DMS79 (cell line): ENCODE results near the gene GON4L.
A peak's percentile ranks its signal among the peaks of the same experiment; 100 is the strongest.
"Not testable (repeated sequence)": the region's sequence is repeated elsewhere in the genome, so short reads cannot be mapped to it uniquely, and the experiment has no call there.

Source experiments
- DNase-seq: peaks from one replicate; lab custom pipeline; 2025; lab: John Stamatoyannopoulos, UW

Gene GON4L

DNA sequence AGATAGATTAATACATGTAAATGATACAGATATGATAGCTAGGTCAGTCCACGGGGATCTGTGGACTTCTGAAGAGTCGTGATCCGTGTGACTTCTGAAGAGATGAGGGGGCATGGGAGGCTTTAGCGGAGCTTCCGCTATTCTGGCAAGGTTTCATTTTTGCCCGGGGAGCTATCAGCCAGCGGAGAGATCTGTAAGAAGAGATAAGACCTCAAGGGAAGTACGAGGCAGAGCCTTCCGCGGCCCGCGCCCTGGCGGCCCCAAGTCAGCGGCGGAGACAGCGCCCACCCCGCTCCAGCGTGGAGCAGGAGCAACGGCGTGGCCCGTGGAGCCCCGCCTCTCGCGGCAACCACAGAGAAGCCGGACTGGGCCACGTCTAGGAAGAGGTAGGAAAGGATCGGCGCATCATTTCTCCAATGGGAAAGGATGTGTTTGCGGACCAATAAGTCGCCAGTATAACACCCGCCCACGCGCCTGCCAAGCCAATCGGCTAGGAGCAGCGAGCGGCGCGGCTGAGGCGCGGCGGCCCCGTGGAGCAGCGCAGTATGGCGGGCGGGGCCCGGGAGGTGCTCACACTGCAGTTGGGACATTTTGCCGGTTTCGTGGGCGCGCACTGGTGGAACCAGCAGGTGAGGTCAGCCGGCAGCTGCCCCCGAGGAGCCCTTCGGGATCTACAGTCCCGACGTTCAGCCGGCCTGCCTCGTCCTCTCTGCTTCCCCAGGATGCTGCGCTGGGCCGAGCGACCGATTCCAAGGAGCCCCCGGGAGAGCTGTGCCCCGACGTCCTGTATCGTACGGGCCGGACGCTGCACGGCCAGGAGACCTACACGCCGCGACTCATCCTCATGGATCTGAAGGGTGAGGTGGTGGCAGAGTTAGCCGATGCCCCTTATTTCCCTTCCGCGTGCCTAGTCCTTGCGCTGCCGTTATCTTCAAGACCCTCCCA, 111.5 kb downstream of the GON4L start:
- peak; percentile 93 for DNase-seq

DNA sequence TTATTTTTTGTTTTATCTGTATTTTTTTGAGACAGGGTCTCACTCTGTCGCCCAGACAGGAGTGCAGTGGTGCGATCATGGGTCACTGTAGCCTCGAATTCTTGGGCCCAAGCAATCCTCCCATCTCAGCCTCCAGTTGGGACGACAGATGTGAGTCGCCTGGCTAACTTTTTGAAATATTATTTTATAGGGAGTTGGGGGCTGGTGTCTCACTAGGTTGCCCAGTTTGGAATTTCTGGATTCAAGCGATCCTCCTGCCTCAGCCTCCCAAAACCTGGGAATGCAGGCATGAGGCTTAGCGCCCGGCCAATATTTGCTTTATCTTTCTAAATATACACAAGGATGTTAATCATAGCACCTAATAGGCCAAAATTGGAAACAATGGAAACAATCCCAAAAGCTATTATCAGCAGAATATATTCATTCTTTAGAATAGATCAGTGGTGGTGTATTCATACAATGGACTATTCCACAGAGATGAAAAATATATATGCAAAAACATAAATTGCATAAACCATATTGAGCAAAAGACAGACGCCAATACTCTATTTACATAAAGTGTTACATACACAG, 112.2 kb downstream of the GON4L start:
- no peak for DNase-seq

DNA sequence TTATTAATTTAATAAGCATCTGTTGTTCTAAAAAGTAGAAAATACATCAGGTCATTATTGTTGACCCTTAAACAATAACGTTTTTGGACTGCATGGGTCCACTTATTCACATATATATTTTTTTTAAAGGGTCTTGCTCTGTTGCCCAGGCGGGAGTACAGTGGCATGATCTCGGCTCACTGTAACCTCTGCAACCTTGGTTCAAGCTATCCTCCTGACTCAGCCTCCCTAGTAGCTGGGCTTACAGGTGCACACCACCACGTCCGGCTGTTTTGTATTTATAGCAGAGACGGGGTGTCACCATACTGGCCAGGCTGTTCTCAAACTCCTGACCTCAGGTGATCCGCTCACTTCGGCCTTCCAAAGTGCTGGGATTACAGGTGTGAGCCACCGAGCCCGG, 115.1 kb downstream of the GON4L start:
- no peak for DNase-seq

DNA sequence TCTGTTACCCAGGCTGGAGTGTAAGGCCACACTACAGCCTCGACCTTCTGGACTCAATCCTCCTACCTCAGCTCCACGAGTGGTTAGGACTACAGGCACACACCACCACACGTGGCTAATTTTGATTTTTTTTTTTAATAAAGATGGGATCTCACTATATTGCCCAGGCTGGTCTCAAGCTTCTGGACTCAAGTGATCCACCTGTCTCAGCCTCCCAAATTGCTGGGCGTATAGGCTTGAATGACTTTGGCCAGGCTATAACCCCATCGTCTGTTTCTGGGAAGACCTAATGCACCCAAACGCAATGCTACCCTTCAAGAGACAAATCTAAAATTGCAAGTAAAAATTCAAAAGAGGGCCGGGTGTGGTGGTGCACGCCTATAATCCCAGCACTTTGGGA, 116.0 kb downstream of the GON4L start:
- no peak for DNase-seq

DNA sequence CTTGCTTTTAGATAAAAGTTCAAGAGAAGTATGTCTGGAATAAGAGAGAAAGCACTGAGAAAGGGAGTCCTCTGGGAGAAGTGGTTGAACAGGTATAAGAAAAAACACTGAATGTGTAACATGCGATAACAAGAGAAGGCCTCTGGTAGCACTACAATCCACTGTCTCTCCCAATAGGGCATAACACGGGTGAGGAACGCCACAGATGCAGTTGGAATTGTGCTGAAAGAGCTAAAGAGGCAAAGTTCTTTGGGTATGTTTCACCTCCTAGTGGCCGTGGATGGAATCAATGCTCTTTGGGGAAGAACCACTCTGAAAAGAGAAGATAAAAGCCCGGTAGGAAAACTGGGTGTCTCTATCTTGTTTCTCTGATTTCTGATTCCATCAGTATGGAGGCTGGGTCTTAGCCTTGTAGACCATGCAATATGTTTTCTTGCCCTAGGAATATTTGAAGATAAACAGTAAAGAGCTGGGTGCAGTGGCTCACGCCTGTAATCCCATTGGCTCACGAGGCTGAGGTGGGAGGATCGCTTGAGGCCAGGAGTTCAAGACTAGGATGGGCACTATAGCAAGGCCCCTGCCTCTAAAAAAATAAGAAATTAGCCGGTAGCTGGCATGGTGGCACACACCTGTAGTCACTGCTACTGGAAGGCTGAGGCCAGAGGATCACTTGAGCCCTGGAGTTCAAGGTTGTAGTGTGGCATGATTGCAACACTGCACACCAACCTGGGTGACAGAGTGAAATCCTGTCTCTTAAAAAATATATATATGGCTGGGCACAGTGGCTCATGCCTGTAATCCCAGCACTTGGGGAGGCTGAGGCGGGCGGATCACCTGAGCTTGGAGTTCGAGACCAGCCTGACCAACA, 127.7 kb downstream of the GON4L start:
- DNase-seq = no peak

DNA sequence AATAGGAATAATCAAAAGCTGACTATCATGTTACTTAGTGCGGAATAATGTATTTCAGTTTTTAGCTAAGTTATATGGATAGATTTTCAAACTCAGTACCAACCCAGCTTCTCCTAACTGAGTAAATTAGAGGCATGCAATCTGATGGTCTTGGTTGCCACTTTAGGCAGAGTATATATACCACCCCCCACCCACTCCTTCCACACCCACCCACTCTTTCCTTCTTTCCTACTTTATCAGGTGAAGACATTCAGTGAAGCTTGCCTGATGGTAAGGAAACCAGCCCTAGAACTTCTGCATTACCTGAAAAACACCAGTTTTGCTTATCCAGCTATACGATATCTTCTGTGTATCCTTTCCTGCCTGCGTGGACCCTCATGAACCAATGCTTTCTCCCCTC, 131.9 kb downstream of the GON4L start:
- DNase-seq = no peak

DNA sequence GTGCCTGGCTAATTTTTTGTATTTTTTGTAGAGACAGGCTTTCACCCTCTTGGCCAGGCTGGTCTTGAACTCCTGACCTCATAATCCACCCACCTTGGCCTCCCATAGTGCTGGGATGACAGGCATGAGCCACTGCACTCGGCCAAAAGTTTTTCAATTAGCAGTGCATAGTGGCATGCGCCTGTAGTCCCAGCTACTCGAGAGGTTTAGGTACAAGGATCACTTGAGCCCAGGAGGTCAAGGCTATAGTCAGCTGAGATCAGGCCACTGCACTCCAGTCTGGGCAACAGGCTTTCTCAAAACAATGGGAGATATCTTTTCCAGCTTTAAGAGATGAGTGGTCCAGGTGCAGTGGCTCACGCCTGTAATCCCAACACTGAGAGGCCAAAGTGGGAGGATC, 137.3 kb downstream of the GON4L start:
- no peak for DNase-seq

DNA sequence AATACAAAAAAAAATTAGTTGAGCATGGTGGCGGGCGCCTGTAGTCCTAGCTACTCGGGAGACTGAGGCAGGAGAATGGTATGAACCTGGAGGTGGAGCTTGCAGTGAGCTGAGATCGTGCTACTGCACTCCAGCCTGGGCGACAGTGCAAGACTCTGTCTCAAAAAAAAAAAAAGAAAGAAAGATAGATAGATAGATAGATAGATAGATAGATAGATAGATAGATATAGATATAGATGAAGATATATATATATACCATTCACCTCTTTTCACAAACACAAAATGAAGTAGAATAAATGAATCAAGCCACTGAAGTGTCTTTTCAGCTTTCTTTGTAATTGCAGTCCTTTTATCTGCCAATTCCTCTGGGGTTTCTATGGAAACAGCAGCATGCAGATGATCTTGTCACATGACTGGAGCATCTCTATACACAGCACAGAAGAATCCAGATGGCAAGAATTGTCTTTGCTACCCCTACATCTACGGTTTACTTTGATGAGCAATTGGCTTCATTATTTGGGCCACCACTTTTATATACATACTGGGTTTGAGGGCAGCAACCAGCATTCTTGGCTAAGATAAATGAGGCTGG, 138.4 kb downstream of the GON4L start:
- not testable (repeated sequence) for DNase-seq

DNA sequence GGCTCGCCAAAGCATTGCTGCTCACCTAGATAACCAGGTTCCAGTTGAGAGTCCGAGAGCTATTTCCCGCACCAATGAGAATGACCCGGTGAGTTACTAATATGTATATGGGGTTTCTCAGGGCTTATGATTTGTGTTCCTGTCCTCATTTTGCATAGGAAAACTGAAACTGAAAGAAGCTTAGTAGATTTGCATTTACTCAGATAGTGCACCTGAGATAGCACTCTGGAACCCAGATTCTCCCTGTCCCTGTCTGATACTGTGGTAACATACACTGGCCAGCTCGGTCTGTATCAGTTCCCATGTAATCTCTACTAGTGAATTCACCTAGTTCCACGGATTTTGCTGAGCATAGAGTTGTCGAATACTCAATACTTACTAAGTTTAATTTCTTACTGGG, 140.0 kb downstream of the GON4L start:
- no peak for DNase-seq

DNA sequence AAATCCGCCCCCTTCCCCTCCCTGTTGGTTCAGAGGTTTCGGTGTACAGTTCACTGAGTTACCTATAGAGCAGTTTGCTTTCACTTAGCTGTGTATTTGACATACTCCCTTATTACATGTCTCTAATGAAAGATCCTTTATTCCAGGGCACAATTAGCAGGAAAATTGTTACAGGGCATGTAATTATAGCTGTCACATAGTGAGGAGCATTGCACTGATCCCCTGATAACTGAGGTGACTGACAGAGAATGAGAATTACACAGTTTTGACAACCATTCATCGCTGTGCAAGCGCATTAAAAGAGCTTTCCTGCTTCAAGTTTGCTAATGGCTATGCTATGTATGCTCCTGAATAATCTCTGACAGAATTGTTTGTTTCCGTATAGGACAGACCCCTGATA, 141.2 kb downstream of the GON4L start:
- DNase-seq = no peak

DNA sequence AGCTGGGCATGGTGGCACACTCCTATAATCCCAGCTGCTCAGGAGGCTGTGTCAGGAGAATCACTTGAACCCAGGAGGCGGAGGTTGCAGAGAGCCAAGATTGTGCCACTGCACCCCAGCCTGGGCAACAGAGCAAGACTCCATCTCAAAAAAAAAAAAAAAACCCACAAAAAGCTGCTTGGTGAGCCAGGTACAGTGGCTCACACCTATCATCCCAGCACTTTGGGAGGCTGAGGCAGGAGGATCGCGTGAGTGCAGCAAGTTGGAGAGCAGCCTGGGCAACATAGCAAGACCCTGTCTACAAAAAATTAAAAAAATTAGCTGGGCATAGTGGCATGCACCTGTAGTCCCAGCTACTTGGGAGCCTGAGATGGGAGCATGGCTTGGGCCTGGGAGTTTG, 142.0 kb downstream of the GON4L start:
- DNase-seq = not testable (repeated sequence)

DNA sequence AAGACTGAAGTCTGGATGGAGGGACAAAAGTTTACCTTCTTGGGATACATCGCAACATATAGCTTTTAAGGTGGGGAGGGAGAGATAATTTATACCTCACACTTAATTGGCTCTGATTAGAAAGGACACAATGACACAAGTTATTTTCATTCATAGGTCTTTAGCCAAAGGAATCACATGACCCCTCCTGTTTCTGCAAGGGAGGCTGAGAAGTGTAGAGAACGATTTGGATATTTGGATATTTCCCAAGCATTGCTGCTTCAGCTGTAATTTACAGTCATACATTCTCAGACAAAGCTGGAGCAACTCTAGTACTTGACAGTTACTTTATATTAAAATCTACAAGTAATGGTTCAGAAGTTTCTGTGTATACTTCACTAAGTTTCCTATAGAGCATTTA, 143.9 kb downstream of the GON4L start:
- DNase-seq = no peak

DNA sequence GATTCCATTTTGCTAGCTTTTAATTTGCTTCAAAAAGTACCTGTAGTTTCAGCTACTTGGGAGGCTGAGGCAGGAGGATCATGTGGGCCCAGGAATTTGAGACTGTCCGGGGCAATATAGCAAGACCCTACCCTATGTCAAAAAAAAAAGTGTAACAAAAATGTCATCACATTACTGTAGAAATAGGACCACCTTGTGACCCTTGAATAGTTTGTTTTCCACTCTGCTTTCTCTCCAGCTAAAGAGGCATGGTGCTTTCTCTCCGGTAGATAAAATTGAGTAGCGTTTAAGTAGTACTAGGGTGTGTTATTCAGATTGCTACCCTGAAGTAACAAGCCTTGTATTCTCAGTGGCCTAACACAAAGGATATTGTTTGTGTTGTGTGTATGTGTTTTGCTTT, 144.4 kb downstream of the GON4L start:
- DNase-seq = not testable (repeated sequence)

DNA sequence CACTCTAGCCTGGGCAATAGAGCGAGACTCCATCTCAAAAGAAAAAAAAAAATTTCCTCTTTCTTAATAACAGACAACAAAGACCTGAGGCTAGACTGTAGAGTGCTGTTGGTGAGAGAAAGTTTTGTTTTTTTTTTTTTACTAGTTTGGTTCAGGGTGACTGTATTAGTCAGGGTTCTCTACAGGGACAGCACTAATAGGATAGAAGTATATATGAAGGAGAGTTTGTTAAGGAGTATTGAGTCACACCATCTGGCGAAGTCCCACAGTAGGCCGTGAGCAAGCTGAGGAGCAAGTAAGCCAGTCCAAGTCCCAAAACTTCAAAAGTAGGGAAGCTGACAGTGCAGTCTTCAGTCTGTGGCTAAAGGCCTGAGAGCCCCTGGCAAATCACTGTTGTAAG, 145.6 kb downstream of the GON4L start:
- not testable (repeated sequence) for DNase-seq

DNA sequence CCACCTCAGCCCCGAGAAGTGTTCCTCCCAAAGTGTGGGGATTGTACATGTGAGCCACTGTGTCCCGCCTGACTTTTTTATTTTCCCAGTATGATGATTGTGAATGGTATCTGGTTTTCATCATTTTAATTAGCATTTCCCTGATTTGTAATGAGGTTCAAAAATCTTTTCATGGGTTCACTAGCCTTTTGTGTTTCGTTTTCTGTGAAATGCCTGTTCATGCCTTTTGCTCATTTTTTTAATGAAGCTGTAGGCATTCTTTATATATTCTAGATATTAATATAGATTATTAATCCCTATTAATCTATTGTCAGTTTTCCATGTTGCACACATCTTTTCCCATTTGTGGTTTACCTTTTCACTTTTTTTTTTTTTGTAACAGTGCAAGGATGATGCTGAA, 147.6 kb downstream of the GON4L start:
- DNase-seq = no peak

DNA sequence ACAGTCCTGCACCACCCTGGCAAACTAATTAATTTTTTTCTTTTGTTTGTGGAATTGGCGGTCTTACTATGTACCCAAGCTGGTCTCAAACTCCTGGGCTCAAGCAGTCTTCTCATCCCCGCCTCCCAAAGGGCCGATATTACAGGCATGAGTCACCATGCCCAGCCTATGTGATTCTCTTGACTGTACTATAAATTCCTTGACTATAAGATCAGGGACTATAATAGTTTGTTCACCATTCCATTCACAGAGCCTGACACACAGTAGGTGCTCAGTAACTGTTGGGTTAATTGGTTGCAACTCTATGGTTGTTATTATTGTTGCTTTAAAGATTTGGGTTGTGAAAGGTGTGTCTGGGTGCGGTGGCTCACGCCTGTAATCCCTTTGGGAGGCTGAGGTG, 150.9 kb downstream of the GON4L start:
- no peak for DNase-seq

DNA sequence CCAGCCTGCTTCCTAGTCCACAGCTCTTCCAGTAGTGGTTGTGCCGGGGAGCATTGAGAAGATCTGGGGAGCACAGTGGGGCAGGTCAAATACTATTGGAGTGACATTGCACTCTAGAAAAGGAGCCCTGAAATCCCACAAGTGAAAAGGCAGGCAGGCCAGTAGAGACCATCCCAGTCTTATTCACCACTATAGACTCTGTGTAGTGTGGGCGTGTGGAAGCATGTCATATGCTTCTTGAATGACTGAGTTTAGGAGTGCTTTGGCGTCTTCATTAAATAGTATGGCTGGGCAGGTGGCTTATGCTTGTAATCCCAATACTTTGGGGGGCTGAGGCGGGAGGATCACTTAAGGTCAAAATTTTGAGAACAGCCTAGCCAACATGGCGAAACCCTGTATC, 152.6 kb downstream of the GON4L start:
- peak; percentile 12 for DNase-seq

DNA sequence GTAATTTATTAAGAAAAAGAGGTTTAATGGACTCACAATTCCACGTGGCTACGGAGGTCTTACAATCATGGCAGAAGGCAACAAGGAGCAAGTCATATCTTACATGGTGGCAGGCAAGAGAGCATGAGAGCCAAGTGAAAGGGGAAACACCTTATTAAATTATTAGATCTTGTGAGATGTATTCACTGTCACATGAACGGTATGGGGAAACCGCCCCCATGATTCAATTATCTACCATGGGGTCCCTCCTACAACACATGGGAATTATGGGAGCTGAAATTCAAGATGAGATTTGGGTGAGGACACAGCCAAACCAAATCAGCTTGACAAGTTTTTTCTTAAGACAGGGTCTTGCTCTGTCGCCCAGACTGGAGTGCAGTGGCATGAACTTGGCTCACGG, 153.8 kb downstream of the GON4L start:
- no peak for DNase-seq

DNA sequence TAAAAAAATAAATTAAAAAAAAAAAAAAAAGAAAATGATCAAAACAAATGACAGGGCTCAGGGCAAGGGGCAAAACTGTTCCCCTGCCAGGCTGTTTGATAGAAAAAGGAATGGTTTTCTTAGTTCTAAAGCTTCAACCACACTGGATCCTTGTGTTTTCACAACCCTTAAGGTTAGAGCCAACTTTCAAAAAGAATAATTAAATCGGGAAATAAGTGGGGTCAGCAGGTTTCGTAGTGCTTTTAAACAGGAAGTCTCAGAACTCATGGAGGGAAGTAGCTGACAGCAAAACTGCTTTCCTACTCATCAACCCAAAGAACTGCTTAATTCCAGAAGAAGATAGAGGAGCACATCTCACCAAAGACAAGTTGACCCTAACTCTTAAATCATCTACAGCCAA, 155.3 kb downstream of the GON4L start:
- DNase-seq = not testable (repeated sequence)
